GM11168 (cell line): ENCODE results near the gene SLC25A34.
"Not testable (repeated sequence)": the region's sequence is repeated elsewhere in the genome, so short reads cannot be mapped to it uniquely, and the experiment has no call there.

ENCODE experiments used
- in situ Hi-C: fragments of 300-500 bp; cut with MboI; formaldehyde crosslinking; loops from one replicate; pipeline ENCODE4 v1.12.0; 2022; ENCODE audit warnings: low sequenced_read_pairs; ENCODE audit not compliant: unreplicated experiment

Gene SLC25A34

GRCh38 chr1:15736038-15736891 lies at the start of gene SLC25A34:
SLC25A34 (plus strand) TSS chr1:15736258; CDS start chr1:15736486, 228 bp downstream.
- in situ Hi-C loops, result no loop called here

GRCh38 chr1:15687446-15687845 lies 48.6 kb upstream of the SLC25A34 start:
- in situ Hi-C loops, result no loop called here

GRCh38 chr1:15690317-15690716 lies 45.7 kb upstream of the SLC25A34 start:
- in situ Hi-C loops, result no loop called here

GRCh38 chr1:15691434-15692032 lies 44.5 kb upstream of the SLC25A34 start:
- in situ Hi-C loops, result no loop called here

- in situ Hi-C loops, result no loop called here
Observed at GRCh38 chr1:15692121-15692682, 43.9 kb upstream of the SLC25A34 start.

GRCh38 chr1:15693371-15693770 lies 42.7 kb upstream of the SLC25A34 start:
- in situ Hi-C loops, result no loop called here

GRCh38 chr1:15696956-15697521 lies 39.0 kb upstream of the SLC25A34 start:
- in situ Hi-C loops, result no loop called here

GRCh38 chr1:15698201-15698600 lies 37.9 kb upstream of the SLC25A34 start:
- in situ Hi-C loops, result no loop called here

- in situ Hi-C loops, result not testable (repeated sequence)
Observed at GRCh38 chr1:15699321-15699720, 36.7 kb upstream of the SLC25A34 start.

- in situ Hi-C loops, result no loop called here
Observed at GRCh38 chr1:15700508-15700907, 35.5 kb upstream of the SLC25A34 start.

- in situ Hi-C loops, result no loop called here
Observed at GRCh38 chr1:15701784-15702183, 34.3 kb upstream of the SLC25A34 start.

- in situ Hi-C loops, result no loop called here
Observed at GRCh38 chr1:15702722-15703550, 33.1 kb upstream of the SLC25A34 start.

GRCh38 chr1:15703562-15703961 lies 32.5 kb upstream of the SLC25A34 start:
- in situ Hi-C loops, result no loop called here

- in situ Hi-C loops, result no loop called here
Observed at GRCh38 chr1:15704526-15705183, 31.4 kb upstream of the SLC25A34 start.

- in situ Hi-C loops, result no loop called here
Observed at GRCh38 chr1:15705184-15705566, 30.9 kb upstream of the SLC25A34 start.

GRCh38 chr1:15706751-15707150 lies 29.3 kb upstream of the SLC25A34 start:
- in situ Hi-C loops, result no loop called here

- in situ Hi-C loops, result no loop called here
Observed at GRCh38 chr1:15707239-15707925, 28.7 kb upstream of the SLC25A34 start.

GRCh38 chr1:15708486-15709137 lies 27.4 kb upstream of the SLC25A34 start:
- in situ Hi-C loops, result no loop called here

- in situ Hi-C loops, result no loop called here
Observed at GRCh38 chr1:15709226-15709625, 26.8 kb upstream of the SLC25A34 start.
